Measurements from ENCODE around the gene ZNF211.

The ZNF211 gene

DNA sequence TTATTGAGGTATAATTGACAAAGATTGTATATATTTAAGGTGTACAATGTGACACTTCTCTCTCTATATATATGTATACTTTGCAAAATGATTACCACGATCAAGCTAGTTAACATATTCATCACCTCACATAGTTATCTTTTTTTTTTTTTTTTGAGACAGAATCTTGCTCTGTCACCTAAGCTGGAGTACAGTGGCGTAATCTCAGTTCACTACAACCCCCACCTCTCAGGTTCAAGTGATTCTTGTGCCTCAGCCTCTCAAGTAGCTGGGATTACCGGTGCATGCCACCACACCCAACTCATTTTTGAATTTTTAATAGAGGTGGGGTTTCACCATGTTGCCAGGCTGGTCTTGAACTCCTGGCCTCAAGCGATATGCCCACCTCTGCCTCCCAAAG, 39.5 kb downstream of the ZNF211 start:
- TF ChIP-seq SIN3A (IDR thresholded peaks at IDR 0.05; ENCODE audit: borderline replicate concordance, insufficient read depth, low read length): no peak

DNA sequence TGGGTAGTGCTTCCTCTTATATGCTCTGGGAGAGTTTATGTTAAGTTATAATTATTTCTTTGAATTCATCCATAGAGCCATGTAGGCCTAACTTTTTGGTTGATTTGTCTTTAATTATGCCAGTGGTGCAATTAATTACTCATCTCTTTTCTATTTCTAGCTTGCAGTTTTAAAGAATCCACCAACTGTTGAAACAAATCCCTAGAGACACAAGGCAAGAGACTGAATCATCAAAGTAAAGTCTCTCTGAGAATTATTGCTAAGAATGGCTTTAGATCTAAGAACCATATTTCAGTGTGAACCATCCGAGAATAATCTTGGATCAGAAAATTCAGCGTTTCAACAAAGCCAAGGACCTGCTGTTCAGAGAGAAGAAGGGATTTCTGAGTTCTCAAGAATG, 42.9 kb downstream of the ZNF211 start:
- TF ChIP-seq SIN3A (IDR thresholded peaks at IDR 0.05; ENCODE audit: borderline replicate concordance, insufficient read depth, low read length) (no peak), FOXP2 (optimal IDR thresholded peaks at IDR 0.05; ENCODE audit: borderline replicate concordance, extremely low read depth, extremely low read length, insufficient read depth) (no peak), TAF1 (IDR thresholded peaks at IDR 0.05; ENCODE audit: borderline replicate concordance, insufficient read depth, low read length) (no peak)
- TF ChIP-seq, protein P1, sequence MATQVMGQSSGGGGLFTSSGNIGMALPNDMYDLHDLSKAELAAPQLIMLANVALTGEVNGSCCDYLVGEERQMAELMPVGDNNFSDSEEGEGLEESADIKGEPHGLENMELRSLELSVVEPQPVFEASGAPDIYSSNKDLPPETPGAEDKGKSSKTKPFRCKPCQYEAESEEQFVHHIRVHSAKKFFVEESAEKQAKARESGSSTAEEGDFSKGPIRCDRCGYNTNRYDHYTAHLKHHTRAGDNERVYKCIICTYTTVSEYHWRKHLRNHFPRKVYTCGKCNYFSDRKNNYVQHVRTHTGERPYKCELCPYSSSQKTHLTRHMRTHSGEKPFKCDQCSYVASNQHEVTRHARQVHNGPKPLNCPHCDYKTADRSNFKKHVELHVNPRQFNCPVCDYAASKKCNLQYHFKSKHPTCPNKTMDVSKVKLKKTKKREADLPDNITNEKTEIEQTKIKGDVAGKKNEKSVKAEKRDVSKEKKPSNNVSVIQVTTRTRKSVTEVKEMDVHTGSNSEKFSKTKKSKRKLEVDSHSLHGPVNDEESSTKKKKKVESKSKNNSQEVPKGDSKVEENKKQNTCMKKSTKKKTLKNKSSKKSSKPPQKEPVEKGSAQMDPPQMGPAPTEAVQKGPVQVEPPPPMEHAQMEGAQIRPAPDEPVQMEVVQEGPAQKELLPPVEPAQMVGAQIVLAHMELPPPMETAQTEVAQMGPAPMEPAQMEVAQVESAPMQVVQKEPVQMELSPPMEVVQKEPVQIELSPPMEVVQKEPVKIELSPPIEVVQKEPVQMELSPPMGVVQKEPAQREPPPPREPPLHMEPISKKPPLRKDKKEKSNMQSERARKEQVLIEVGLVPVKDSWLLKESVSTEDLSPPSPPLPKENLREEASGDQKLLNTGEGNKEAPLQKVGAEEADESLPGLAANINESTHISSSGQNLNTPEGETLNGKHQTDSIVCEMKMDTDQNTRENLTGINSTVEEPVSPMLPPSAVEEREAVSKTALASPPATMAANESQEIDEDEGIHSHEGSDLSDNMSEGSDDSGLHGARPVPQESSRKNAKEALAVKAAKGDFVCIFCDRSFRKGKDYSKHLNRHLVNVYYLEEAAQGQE (IDR thresholded peaks at IDR 0.05; ENCODE audit: insufficient read depth in 1 of 2, low read depth in 2 of 2, low read length in 2 of 2): no peak

DNA sequence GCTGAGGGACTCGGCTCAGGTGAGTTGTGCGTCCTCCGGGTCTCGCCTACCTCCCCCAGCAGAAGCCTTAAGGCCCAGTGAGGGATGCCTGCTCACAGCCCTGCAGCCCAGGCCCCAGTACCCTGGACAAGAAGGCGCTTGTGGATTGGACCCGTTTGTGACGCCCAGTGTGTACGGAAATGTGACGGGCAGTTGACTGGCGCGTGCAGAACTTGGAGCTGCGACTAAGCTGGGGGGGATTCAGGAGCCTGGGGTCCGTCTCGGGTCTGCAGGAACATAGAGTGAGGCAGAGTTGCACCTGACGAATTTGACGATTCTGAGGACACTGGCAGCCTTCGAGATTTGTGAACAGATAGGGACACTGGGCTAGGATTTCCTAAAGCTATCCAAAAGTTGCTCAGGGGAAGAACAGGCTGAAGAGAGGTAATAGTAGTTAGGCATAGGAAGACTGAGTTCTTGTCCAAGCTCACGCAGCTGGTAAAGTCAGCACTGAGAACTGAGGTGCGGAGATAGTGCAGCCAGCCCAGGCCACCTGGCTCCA, 49.3 kb downstream of the ZNF211 start:
- TF ChIP-seq FOXP2 (optimal IDR thresholded peaks at IDR 0.05; ENCODE audit: borderline replicate concordance, extremely low read depth, extremely low read length, insufficient read depth): no peak
- no peak for TF ChIP-seq TAF1 (IDR thresholded peaks at IDR 0.05; ENCODE audit: borderline replicate concordance, insufficient read depth, low read length)
- TF ChIP-seq SIN3A (IDR thresholded peaks at IDR 0.05; ENCODE audit: borderline replicate concordance, insufficient read depth, low read length): no peak
- TF ChIP-seq, protein P1 (IDR thresholded peaks at IDR 0.05; ENCODE audit: insufficient read depth in 1 of 2, low read depth in 2 of 2, low read length in 2 of 2): no peak
- TF ChIP-seq POLR2AphosphoS5 (IDR thresholded peaks at IDR 0.05; ENCODE audit: low read depth, low read length): no peak; the same call in 1 of the 2 replicates

DNA sequence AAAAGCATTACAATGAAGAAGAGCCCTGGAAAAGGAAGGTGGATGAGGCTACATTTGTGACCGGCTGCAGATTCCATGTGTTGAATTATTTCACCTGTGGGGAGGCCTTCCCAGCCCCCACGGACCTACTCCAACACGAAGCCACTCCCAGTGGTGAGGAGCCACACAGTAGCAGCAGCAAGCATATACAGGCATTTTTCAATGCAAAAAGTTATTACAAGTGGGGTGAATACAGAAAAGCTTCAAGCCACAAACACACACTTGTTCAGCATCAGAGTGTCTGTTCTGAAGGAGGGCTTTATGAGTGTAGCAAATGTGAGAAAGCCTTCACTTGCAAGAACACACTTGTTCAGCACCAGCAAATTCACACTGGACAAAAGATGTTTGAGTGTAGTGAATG, 53.8 kb downstream of the ZNF211 start:
- TF ChIP-seq POLR2AphosphoS5 (IDR thresholded peaks at IDR 0.05; ENCODE audit: low read depth, low read length) (no peak), FOXP2 (optimal IDR thresholded peaks at IDR 0.05; ENCODE audit: borderline replicate concordance, extremely low read depth, extremely low read length, insufficient read depth) (no peak), TAF1 (IDR thresholded peaks at IDR 0.05; ENCODE audit: borderline replicate concordance, insufficient read depth, low read length) (no peak), SIN3A (IDR thresholded peaks at IDR 0.05; ENCODE audit: borderline replicate concordance, insufficient read depth, low read length) (no peak)
- TF ChIP-seq, protein P1 (IDR thresholded peaks at IDR 0.05; ENCODE audit: insufficient read depth in 1 of 2, low read depth in 2 of 2, low read length in 2 of 2): no peak

DNA sequence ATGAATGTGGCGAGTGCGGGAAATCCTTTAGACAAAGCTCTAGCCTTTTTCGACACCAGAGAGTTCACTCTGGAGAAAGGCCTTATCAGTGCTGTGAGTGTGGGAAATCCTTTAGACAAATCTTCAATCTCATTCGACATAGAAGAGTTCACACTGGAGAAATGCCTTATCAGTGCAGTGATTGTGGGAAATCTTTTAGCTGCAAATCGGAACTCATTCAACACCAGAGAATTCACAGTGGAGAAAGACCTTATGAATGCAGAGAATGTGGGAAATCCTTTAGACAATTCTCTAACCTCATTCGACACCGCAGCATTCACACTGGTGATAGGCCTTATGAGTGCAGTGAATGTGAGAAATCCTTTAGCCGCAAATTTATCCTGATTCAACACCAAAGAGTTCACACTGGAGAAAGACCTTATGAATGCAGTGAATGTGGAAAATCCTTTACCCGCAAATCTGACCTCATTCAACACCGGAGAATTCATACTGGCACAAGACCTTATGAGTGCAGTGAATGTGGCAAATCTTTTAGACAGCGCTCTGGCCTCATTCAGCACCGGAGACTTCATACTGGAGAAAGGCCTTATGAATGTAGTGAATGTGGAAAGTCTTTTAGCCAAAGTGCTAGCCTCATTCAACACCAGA, 54.5 kb downstream of the ZNF211 start:
- TF ChIP-seq POLR2AphosphoS5 (IDR thresholded peaks at IDR 0.05; ENCODE audit: low read depth, low read length) (no peak), TAF1 (IDR thresholded peaks at IDR 0.05; ENCODE audit: borderline replicate concordance, insufficient read depth, low read length) (no peak), FOXP2 (optimal IDR thresholded peaks at IDR 0.05; ENCODE audit: borderline replicate concordance, extremely low read depth, extremely low read length, insufficient read depth) (no peak), SIN3A (IDR thresholded peaks at IDR 0.05; ENCODE audit: borderline replicate concordance, insufficient read depth, low read length) (no peak)
- TF ChIP-seq, protein P1 (IDR thresholded peaks at IDR 0.05; ENCODE audit: insufficient read depth in 1 of 2, low read depth in 2 of 2, low read length in 2 of 2): no peak
